Measurements from ENCODE around the gene ATP6V1A. TPM values are rescaled to one million over a fixed set of nuclear protein-coding genes. Genes with fewer than 3 reads are reported as not detected.

ATP6V1A gene
- total RNA-seq, 1 experiment from 2014 or later, result 94.8 TPM

DNA sequence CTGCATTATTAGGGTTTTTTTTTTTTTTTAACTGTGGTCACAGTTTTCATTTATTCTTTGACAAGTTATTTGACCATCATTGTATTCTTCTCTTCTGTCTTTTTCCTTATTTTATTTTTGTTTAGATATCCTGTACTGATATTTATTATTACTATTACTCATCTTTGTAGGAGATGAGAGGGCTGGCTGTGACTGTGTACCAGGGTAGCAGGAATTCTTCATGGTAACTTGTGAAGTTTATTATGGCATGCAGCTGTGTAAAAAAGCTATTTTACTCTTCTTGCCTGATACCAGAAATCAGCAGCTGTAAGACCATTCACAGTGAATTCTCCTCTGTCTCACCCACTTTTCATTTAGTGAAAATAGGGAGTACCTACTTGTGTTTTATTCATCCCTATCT lies 44.5 kb downstream of the ATP6V1A start:
- in situ Hi-C loops (cut with HindIII; ENCODE audit: low pct_unique_long_range_greater_than_20kb, low sequenced_read_pairs), result no loop called here
- no peak for DNase-seq (ENCODE audit: low read depth, low spot score)

DNA sequence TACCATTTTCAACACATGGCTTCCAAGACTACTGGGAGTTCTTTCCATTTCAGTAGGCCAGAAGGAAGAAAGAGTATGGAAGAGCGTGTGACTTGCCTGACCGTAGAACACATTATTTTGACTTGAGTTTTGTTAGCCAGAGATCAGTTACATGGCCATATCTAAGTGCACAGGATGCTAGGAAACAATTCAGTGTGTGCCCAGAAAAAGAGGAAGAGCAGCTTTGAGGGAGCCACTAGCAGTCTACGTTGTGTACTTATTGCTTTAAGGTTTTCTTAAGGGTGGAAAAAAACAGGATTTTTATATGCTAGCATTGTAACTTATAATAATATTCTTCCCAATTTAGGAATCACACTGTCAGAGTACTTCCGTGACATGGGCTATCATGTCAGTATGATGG lies 47.7 kb downstream of the ATP6V1A start:
- DNase-seq (ENCODE audit: low read depth, low spot score), result no peak
- in situ Hi-C loops (cut with HindIII; ENCODE audit: low pct_unique_long_range_greater_than_20kb, low sequenced_read_pairs), result no loop called here

DNA sequence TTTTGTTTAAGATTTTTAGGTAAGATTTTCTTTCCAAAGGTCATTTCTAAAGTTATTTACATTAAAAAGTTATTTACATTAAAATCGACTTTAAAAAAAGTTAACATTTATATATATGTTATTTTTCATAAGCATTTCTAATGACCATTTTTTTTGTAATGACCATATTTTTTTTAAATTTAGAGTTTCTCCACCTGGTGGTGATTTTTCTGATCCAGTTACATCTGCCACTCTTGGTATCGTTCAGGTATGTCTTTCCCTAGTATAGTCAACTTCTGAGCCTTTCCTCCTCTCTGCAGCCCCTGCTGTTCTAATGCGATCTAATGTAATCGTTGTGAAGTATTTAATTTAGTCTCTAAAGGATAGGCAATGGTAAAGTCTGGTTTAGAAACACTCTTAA lies 48.9 kb downstream of the ATP6V1A start:
- in situ Hi-C loops (cut with HindIII; ENCODE audit: low pct_unique_long_range_greater_than_20kb, low sequenced_read_pairs), result no loop called here
- no peak for DNase-seq (ENCODE audit: low read depth, low spot score)

DNA sequence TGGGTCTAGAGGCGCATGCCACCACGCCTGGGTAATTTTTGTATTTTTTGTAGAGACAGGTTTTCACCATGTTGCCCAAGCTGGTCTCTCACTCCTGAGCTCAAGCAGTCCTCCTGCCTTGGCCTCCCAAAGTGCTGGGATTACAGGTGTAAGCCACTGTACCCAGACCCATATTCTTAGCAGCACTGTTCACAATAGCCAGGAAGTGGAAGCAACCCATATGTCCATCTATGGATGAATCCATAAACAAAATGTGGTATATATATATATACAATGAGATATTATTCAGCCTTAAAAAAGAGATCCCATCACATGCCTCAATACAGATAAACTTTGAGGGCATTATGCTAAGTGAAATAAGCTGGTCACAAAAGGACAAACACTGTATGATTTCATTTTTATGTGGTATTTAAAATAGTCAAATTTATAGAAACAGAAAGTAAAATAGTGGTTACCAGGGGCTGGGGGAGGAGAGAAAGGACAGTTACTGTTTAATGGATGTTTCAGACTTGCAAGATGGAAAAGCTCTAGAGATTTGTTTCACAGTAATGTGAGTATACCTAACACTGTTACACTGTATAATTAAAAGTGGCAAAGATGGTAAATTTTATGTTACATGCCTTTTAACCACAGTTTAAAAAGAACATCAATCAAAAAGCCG lies 56.1 kb downstream of the ATP6V1A start:
- no peak for DNase-seq (ENCODE audit: low read depth, low spot score)
- in situ Hi-C loops (cut with HindIII; ENCODE audit: low pct_unique_long_range_greater_than_20kb, low sequenced_read_pairs), result no loop called here

DNA sequence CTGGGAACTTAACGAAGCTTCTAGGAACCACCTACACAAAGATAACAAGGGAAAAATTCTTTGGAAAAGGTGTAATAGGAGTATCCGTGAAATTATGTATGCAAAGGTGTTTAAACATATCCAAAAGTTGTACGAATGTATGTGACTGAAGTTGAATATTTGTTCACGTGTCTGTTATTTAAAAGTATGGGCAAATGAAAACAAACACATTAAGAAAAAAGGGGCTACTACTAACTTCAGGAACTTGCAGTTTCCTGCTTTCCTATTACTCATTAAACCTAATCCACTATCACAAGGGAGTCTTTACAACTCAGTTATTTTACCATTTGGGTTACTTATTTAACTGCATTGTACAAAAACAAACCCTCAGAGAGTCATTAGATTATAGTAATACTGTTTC lies 57.8 kb downstream of the ATP6V1A start:
- DNase-seq (ENCODE audit: low read depth, low spot score), result no peak
- in situ Hi-C loops (cut with HindIII; ENCODE audit: low pct_unique_long_range_greater_than_20kb, low sequenced_read_pairs), result no loop called here

DNA sequence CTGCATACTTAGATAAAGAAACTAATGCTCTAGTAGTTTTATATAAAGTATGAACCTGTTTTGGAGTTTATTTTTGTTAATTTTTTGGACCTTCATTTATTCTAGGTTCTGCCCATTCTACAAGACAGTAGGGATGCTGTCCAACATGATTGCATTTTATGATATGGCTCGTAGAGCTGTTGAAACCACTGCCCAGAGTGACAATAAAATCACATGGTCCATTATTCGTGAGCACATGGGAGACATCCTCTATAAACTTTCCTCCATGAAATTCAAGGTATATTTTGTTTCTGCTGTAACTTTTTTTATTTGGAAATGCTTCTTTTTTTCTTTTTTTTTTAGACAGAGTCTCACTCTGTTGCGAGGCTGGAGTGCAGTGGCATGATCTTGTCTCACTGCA lies 58.4 kb downstream of the ATP6V1A start:
- in situ Hi-C loops (cut with HindIII; ENCODE audit: low pct_unique_long_range_greater_than_20kb, low sequenced_read_pairs), result no loop called here
- DNase-seq (ENCODE audit: low read depth, low spot score), result no peak

DNA sequence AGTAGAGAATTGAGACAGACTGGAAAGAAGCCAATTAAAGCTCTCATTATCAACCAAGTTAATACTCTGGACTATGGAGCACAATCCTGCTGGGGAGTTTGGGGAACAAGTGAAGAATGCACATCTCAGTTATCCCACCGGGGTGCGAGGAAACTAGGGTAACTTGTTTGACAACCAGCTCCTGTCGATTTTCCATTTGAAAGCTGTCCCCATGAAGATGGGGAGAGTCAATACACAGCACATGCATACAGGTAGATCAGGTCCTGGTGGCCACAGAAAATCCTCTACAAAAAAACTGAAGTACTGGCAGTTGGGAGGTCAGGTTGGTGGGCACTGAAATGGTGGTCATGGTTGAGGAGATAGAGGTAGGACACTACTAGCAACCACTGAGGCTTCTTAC lies 66.0 kb downstream of the ATP6V1A start:
- in situ Hi-C loops (cut with HindIII; ENCODE audit: low pct_unique_long_range_greater_than_20kb, low sequenced_read_pairs), result no loop called here
- no peak for DNase-seq (ENCODE audit: low read depth, low spot score)

DNA sequence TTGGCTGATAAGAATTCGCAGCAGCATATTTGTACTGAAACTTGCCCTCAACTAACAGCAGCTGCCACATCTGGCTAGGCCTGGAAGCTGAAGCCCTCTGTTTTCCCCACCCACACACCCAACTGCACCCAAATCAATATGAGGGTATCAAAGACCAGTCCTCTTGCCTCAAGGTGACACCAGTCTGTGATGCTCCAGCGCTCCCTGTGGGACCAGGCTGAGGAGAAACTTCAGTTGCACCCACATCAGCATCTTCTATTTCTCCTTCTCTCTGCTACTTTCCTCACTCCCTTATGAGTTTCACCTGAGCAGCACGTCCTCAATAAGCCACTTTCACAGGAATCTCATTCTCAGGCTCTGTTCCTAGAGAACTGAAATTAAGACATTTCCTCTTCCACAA lies 73.0 kb downstream of the ATP6V1A start:
- DNase-seq (ENCODE audit: low read depth, low spot score), result no peak
- in situ Hi-C loops (cut with HindIII; ENCODE audit: low pct_unique_long_range_greater_than_20kb, low sequenced_read_pairs), result no loop called here

DNA sequence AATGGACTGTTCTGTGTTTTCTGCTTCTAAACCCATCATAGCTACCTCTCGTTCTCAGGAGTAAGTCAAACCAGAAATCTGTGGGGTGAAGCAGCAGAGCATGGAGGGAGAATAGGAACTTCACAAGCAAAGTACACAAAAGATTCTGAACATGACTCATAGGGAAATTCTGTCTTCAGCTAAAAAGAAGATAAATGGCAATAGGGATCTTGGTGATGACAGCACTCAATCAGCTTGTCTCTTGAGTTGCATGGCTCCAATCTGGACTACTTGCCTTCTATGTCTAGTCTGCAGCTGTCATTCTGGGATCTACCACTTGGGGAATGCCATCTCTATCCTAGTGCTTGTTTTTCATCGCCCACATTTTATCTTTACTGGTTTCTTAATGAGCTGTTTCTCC lies 78.3 kb downstream of the ATP6V1A start:
- in situ Hi-C loops (cut with HindIII; ENCODE audit: low pct_unique_long_range_greater_than_20kb, low sequenced_read_pairs), result no loop called here
- peak; percentile 41 for DNase-seq (ENCODE audit: low read depth, low spot score)

DNA sequence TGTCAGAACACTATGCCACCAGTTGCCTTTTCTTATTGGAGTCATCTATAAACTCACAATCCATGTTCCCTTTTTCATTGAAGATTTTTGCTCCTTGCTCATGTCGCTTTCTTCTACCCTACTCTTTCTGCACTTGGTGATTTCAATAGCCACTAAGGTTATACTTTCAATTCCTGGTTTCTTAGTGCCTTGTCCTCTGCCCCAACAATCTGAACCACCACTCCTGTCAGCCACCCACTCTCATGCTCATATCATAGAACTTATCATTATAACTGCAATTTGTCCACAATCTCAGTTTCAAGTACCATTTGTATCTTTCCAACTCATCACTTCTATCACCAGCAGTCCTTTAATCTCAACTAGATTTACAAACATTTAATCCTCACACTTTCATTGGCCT lies 81.8 kb downstream of the ATP6V1A start:
- DNase-seq (ENCODE audit: low read depth, low spot score), result no peak
- in situ Hi-C loops (cut with HindIII; ENCODE audit: low pct_unique_long_range_greater_than_20kb, low sequenced_read_pairs), result no loop called here

DNA sequence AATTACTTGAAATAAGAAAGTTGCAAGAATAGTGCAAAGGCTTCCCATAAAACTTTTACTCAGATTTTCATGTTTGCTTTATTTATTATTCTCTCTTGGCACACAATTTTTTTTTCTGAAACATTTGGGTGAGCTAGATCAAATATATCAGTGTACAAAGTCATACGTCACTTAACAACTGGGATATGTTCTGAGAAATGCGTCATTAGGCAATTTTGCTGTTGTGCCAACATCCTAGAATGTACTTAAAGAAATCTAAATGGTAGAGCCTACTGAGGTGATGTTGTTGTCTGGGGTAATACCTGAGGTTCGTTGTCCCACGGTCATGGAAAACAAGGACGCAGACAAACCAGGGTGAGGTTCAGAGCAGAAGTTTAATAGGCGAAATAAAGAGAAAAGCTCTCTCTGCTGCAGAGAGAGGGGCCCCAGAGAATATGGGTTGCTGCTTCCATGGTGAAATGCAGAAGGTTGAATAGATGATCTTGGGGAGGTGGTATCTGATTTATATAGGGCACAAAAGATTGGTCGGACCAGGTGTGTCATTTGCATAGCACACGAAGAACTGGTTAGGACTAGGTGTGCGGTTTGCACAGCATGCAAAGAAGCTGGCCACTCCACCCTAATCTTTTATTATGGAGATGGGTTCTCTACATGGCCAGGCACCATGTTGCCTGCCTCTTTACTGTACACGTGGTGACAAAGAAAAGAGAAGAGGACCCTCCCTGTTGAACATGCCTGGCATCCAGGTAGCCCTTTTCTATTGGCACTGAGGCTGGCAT lies 82.9 kb downstream of the ATP6V1A start:
- DNase-seq (ENCODE audit: low read depth, low spot score), result no peak
- in situ Hi-C loops (cut with HindIII; ENCODE audit: low pct_unique_long_range_greater_than_20kb, low sequenced_read_pairs), result no loop called here

DNA sequence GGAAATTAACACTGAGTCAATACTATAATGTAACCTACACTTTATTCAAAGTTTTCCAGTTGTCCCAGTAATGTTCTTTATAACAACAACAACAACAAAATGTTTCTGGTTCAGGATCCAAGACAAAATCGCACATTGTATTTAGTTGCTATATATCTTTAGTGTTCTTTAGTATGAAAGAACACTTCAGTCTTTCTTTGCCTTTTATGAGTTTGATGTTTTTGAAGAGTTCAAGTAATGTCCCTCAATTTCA lies 84.2 kb downstream of the ATP6V1A start:
- no peak for DNase-seq (ENCODE audit: low read depth, low spot score)
- in situ Hi-C loops (cut with HindIII; ENCODE audit: low pct_unique_long_range_greater_than_20kb, low sequenced_read_pairs), result no loop called here

DNA sequence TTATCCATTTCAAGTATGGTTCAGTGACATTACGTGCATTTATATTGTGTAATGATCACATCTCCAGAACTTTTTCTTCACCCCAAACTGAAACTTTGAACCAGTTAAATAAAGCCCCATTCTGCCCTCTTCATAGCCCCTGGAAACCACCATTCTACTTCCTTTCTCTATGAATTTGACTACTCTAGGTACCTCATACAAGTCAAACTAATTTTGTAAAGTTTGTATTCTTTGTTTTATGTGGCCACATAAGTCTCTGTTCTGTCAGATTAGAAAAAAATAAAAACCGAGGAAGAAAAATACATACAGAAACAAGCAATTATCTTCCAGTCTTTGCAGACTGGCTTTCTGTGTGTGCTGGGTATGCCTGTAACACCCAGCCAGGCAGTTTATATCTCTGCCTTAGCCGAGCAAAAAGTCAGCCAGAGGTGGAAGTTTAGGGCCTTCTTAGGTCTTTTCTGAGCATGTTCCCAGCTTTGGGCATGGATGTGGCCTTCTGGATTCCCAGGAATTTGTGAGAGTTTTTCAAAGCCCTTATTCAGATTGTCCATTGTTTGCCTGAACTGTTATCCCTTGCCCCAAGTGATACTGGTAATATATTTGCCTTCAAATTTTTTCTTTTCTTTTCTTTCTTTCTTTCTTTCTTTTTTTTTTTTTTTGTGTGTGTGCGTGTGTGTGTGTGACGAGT lies 85.8 kb downstream of the ATP6V1A start:
- in situ Hi-C loops (cut with HindIII; ENCODE audit: low pct_unique_long_range_greater_than_20kb, low sequenced_read_pairs), result no loop called here
- DNase-seq (ENCODE audit: low read depth, low spot score), result peak; percentile 37

DNA sequence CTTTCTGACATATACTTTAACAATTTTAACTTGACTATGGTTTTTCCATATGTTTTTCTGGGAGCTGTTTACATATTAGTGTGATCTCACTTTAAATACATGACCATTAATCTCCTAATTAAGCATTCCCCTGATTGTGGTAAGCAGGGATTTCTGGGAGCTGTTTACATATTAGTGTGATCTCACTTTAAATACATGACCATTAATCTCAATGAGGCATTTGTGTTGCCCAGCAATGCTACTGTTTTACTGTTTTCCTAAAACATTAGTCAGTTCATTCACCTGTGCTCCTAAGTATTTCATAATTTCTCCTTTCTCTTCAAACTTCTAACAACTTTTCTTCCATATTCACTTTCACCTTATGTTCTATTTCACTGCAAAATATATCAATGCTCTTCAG lies 88.1 kb downstream of the ATP6V1A start:
- in situ Hi-C loops (cut with HindIII; ENCODE audit: low pct_unique_long_range_greater_than_20kb, low sequenced_read_pairs), result no loop called here
- no peak for DNase-seq (ENCODE audit: low read depth, low spot score)

DNA sequence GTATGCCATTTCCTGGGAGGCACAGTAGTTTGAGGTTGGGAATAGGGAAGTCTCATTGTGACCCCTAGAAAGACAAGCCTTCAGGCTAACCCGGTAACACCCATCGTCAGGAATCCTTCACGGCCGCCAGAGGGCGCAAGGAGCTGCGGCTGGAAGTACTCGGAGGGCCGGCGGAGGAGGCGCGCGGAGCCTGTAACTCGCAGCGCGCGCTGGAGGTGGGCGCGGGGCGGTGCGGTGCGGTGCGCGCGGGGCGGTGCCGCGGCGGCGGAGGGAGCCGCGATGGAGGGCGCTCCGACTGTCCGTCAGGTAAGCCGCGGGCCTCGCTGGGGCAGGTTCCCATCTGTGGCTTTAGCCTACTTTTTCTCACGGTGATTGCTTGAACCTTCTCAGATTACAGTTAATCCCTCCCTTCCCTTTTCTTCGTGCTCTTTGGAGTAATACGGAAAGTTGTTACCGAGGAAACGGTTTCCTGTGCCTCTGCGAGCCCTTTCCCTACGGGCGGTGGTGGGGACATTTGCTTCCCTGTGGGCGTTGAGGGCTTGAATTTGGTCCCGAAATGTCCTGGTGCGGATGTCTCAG lies 91.9 kb downstream of the ATP6V1A start, which contains the start of gene GRAMD1C:
TSS of gene GRAMD1C (plus strand) at position 158 of the 579 bp plus-strand sequence. CDS start at position 280, 122 bp downstream.
- peak; percentile 90 for DNase-seq (ENCODE audit: low read depth, low spot score)
- in situ Hi-C loops (cut with HindIII; ENCODE audit: low pct_unique_long_range_greater_than_20kb, low sequenced_read_pairs), result no loop called here

DNA sequence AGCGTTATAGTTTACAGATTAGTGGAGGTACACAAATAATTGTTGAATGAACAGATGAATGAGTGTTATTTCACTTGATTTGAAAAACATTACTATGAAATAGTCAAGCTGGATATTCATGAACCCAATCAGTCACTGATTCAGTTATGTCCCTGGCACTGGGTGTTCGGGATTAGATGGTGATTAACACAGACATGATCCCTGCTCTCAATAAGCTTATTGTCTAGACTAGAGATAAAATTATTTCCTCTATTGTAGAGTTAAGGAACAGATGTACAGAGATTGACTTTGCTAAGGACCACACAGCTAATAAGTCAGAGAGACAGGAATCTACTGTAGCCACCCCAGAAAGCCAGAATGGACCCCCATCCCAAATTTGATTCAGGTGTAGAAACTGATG lies 92.7 kb downstream of the ATP6V1A start:
- no peak for DNase-seq (ENCODE audit: low read depth, low spot score)
- in situ Hi-C loops (cut with HindIII; ENCODE audit: low pct_unique_long_range_greater_than_20kb, low sequenced_read_pairs), result no loop called here

DNA sequence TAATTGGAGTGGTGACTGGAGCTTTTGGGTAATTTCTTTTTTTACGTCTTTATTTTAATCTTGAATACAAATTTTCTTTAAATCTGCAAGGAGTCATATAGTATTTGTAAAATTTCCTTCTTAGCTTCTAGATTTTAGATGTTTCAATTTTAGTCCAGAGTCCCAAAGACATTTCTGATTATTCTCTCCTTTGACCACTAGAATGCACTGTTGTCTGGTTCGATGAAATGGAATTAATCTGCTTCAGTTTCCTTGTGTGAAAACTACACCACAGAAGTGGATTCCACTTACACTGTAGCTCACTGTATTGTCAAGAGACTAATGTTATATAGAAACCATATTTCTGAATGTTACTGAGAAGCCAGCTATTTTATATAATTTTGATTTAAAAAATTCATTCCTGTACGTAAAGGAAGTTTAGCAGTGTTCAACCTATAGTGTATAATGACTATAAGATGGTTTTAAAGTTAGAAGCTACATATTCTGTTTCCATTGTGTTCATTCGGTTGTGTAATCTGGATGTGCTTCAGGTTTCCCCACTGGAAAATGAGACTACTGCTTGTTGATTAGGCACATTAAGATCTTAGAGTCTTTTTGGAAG lies 97.9 kb downstream of the ATP6V1A start:
- in situ Hi-C loops (cut with HindIII; ENCODE audit: low pct_unique_long_range_greater_than_20kb, low sequenced_read_pairs), result no loop called here
- peak; percentile 77 for DNase-seq (ENCODE audit: low read depth, low spot score)

DNA sequence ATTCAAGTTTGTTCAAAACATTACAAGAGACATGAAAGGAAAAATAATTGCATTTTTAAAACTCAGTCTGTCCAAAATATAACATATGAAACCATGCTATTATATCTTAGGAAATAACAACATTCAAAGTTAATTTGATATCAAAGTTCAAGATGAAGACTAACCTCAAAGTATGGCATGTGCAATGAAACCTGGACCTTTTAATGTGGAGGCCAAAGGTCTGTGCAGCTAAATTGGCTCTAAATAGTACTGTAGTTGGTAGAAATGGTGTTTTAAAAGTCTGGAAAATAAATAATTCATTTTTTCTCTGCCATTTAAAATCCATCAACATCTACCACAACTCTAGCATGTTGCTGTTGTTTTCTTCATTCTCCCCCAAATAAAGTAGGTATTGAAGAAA lies 100.4 kb downstream of the ATP6V1A start:
- in situ Hi-C loops (cut with HindIII; ENCODE audit: low pct_unique_long_range_greater_than_20kb, low sequenced_read_pairs), result no loop called here
- no peak for DNase-seq (ENCODE audit: low read depth, low spot score)
